ENCODE data around the gene SLC39A3.

Gene SLC39A3

GRCh38 chr19:2756921-2757881 lies 17.4 kb upstream of the SLC39A3 start:
- H3K4me1 ChIP-seq (ENCODE audit: control insufficient read depth, insufficient read depth, low read length, poor library complexity, severe bottlenecking) = no peaks in the 10 kb centered on the region
- H3K4me3 ChIP-seq (ENCODE audit: extremely low read depth, insufficient read depth, low read length, poor library complexity, severe bottlenecking) = no peak overlapping the region
- no peaks in the 10 kb centered on the region for H3K9me3 ChIP-seq (ENCODE audit: control insufficient read depth, low read length)
- H3K27ac ChIP-seq (ENCODE audit: low read depth, low read length, severe bottlenecking) = no peak overlapping the region
- peaks cover 78% of the 10 kb centered on the region for H3K36me3 ChIP-seq (ENCODE audit: control insufficient read depth, insufficient read depth, low read length)
- 95 to 98% methylated on average over 41 to 45 of the region's 48 CpGs for WGBS, 2 experiments (ENCODE audit: insufficient coverage in 2 of 2)

- WGBS, 2 experiments (ENCODE audit: insufficient coverage in 2 of 2) = 93 to 96% methylated on average over 8 of the region's 8 CpGs
- no peaks in the 10 kb centered on the region for H3K9me3 ChIP-seq (ENCODE audit: control insufficient read depth, low read length)
- peaks cover 72% of the 10 kb centered on the region for H3K36me3 ChIP-seq (ENCODE audit: control insufficient read depth, insufficient read depth, low read length)
- no peak overlapping the region for H3K4me3 ChIP-seq (ENCODE audit: extremely low read depth, insufficient read depth, low read length, poor library complexity, severe bottlenecking)
- no peaks in the 10 kb centered on the region for H3K4me1 ChIP-seq (ENCODE audit: control insufficient read depth, insufficient read depth, low read length, poor library complexity, severe bottlenecking)
- H3K27ac ChIP-seq (ENCODE audit: low read depth, low read length, severe bottlenecking) = no peak overlapping the region
These were observed 16.7 kb upstream of the SLC39A3 start for GRCh38 chr19:2756477-2756876.

- 92 to 97% methylated on average over 2 to 10 of the region's 16 CpGs for WGBS, 2 experiments (ENCODE audit: insufficient coverage in 2 of 2)
- no peak overlapping the region for H3K4me3 ChIP-seq (ENCODE audit: extremely low read depth, insufficient read depth, low read length, poor library complexity, severe bottlenecking)
- H3K4me1 ChIP-seq (ENCODE audit: control insufficient read depth, insufficient read depth, low read length, poor library complexity, severe bottlenecking) = no peaks in the 10 kb centered on the region
- H3K9me3 ChIP-seq (ENCODE audit: control insufficient read depth, low read length) = no peaks in the 10 kb centered on the region
- H3K27ac ChIP-seq (ENCODE audit: low read depth, low read length, severe bottlenecking) = no peak overlapping the region
- peaks cover 67% of the 10 kb centered on the region for H3K36me3 ChIP-seq (ENCODE audit: control insufficient read depth, insufficient read depth, low read length)
These were observed 16.0 kb upstream of the SLC39A3 start for GRCh38 chr19:2755811-2756210.

GRCh38 chr19:2755448-2755705 lies 15.6 kb upstream of the SLC39A3 start:
- Histone ChIP-seq H3K27ac (ENCODE audit: low read depth, low read length, severe bottlenecking) (no peak overlapping the region), H3K9me3 (ENCODE audit: control insufficient read depth, low read length) (no peaks in the 10 kb centered on the region), H3K4me3 (ENCODE audit: extremely low read depth, insufficient read depth, low read length, poor library complexity, severe bottlenecking) (no peak overlapping the region), H3K4me1 (ENCODE audit: control insufficient read depth, insufficient read depth, low read length, poor library complexity, severe bottlenecking) (no peaks in the 10 kb centered on the region), H3K36me3 (ENCODE audit: control insufficient read depth, insufficient read depth, low read length) (peaks cover 62% of the 10 kb centered on the region)
- WGBS, 2 experiments (ENCODE audit: insufficient coverage in 2 of 2) = 94 to 95% methylated on average over 16 of the region's 16 CpGs

GRCh38 chr19:2754659-2755447 lies 15.0 kb upstream of the SLC39A3 start:
- Histone ChIP-seq H3K4me3 (ENCODE audit: extremely low read depth, insufficient read depth, low read length, poor library complexity, severe bottlenecking) (no peak overlapping the region), H3K36me3 (ENCODE audit: control insufficient read depth, insufficient read depth, low read length) (peaks cover 58% of the 10 kb centered on the region), H3K27ac (ENCODE audit: low read depth, low read length, severe bottlenecking) (no peak overlapping the region), H3K9me3 (ENCODE audit: control insufficient read depth, low read length) (no peaks in the 10 kb centered on the region), H3K4me1 (ENCODE audit: control insufficient read depth, insufficient read depth, low read length, poor library complexity, severe bottlenecking) (no peaks in the 10 kb centered on the region)
- WGBS, 2 experiments (ENCODE audit: insufficient coverage in 2 of 2) = 91 to 94% methylated on average over 41 to 43 of the region's 43 CpGs

GRCh38 chr19:2751438-2751830 lies 11.6 kb upstream of the SLC39A3 start:
- H3K9me3 ChIP-seq (ENCODE audit: control insufficient read depth, low read length) = no peaks in the 10 kb centered on the region
- H3K36me3 ChIP-seq (ENCODE audit: control insufficient read depth, insufficient read depth, low read length) = peaks cover 31% of the 10 kb centered on the region
- 91 to 92% methylated on average over 13 to 21 of the region's 21 CpGs for WGBS, 2 experiments (ENCODE audit: insufficient coverage in 2 of 2)
- H3K4me1 ChIP-seq (ENCODE audit: control insufficient read depth, insufficient read depth, low read length, poor library complexity, severe bottlenecking) = no peaks in the 10 kb centered on the region
- no peak overlapping the region for H3K4me3 ChIP-seq (ENCODE audit: extremely low read depth, insufficient read depth, low read length, poor library complexity, severe bottlenecking)
- no peak overlapping the region for H3K27ac ChIP-seq (ENCODE audit: low read depth, low read length, severe bottlenecking)

- 86 to 87% methylated on average over 16 to 17 of the region's 17 CpGs for WGBS, 2 experiments (ENCODE audit: insufficient coverage in 2 of 2)
- Histone ChIP-seq H3K27ac (ENCODE audit: low read depth, low read length, severe bottlenecking) (no peak overlapping the region), H3K4me3 (ENCODE audit: extremely low read depth, insufficient read depth, low read length, poor library complexity, severe bottlenecking) (no peak overlapping the region), H3K4me1 (ENCODE audit: control insufficient read depth, insufficient read depth, low read length, poor library complexity, severe bottlenecking) (no peaks in the 10 kb centered on the region), H3K9me3 (ENCODE audit: control insufficient read depth, low read length) (no peaks in the 10 kb centered on the region), H3K36me3 (ENCODE audit: control insufficient read depth, insufficient read depth, low read length) (peaks cover 26% of the 10 kb centered on the region)
These were observed 11.1 kb upstream of the SLC39A3 start for GRCh38 chr19:2750808-2751437.

- Histone ChIP-seq H3K4me3 (ENCODE audit: extremely low read depth, insufficient read depth, low read length, poor library complexity, severe bottlenecking) (no peak overlapping the region), H3K4me1 (ENCODE audit: control insufficient read depth, insufficient read depth, low read length, poor library complexity, severe bottlenecking) (no peaks in the 10 kb centered on the region), H3K27ac (ENCODE audit: low read depth, low read length, severe bottlenecking) (no peak overlapping the region), H3K36me3 (ENCODE audit: control insufficient read depth, insufficient read depth, low read length) (no peaks in the 10 kb centered on the region), H3K9me3 (ENCODE audit: control insufficient read depth, low read length) (no peaks in the 10 kb centered on the region)
- WGBS, 2 experiments (ENCODE audit: insufficient coverage in 2 of 2) = 83 to 84% methylated on average over 4 to 5 of the region's 7 CpGs
These were observed 7.5 kb upstream of the SLC39A3 start for GRCh38 chr19:2747349-2747748.

- Histone ChIP-seq H3K27ac (ENCODE audit: low read depth, low read length, severe bottlenecking) (no peak overlapping the region), H3K9me3 (ENCODE audit: control insufficient read depth, low read length) (no peaks in the 10 kb centered on the region), H3K36me3 (ENCODE audit: control insufficient read depth, insufficient read depth, low read length) (no peaks in the 10 kb centered on the region), H3K4me3 (ENCODE audit: extremely low read depth, insufficient read depth, low read length, poor library complexity, severe bottlenecking) (no peak overlapping the region), H3K4me1 (ENCODE audit: control insufficient read depth, insufficient read depth, low read length, poor library complexity, severe bottlenecking) (no peaks in the 10 kb centered on the region)
- 33 to 37% methylated on average over 1 to 2 of the region's 4 CpGs for WGBS, 2 experiments (ENCODE audit: insufficient coverage in 2 of 2)
These were observed 4.3 kb upstream of the SLC39A3 start for GRCh38 chr19:2744113-2744512.

GRCh38 chr19:2743099-2743498 lies 3.3 kb upstream of the SLC39A3 start:
- 60 to 78% methylated on average over 7 to 8 of the region's 8 CpGs for WGBS, 2 experiments (ENCODE audit: insufficient coverage in 2 of 2)
- Histone ChIP-seq H3K4me1 (ENCODE audit: control insufficient read depth, insufficient read depth, low read length, poor library complexity, severe bottlenecking) (no peaks in the 10 kb centered on the region), H3K36me3 (ENCODE audit: control insufficient read depth, insufficient read depth, low read length) (no peaks in the 10 kb centered on the region), H3K9me3 (ENCODE audit: control insufficient read depth, low read length) (no peaks in the 10 kb centered on the region), H3K27ac (ENCODE audit: low read depth, low read length, severe bottlenecking) (no peak overlapping the region), H3K4me3 (ENCODE audit: extremely low read depth, insufficient read depth, low read length, poor library complexity, severe bottlenecking) (no peak overlapping the region)
